Activated CD4-positive, alpha-beta T cell treated with anti-CD3 and anti-CD28 coated beads, Interleukin-2, amount 50 U/mL, for 16 hours (primary cell): Measurements from ENCODE around the gene MEGF11.

ENCODE experiments used
- DNase-seq: peaks from one replicate; pipeline ENCODE4 v3.0.0-alpha.2; 2020

MEGF11 gene

GRCh38 chr15:66046751-66047150 lies 206.8 kb downstream of the MEGF11 start:
- DNase-seq, result no peak

- no peak for DNase-seq
These were observed 207.2 kb downstream of the MEGF11 start for GRCh38 chr15:66046326-66046725.

GRCh38 chr15:66045542-66045941 lies 208.0 kb downstream of the MEGF11 start:
- DNase-seq, result no peak

- DNase-seq, result no peak
These were observed 208.7 kb downstream of the MEGF11 start for GRCh38 chr15:66044837-66045236.

- no peak for DNase-seq
These were observed 210.3 kb downstream of the MEGF11 start for GRCh38 chr15:66043264-66043663.

- no peak for DNase-seq
These were observed 210.9 kb downstream of the MEGF11 start for GRCh38 chr15:66042624-66043023.

- no peak for DNase-seq
These were observed 212.3 kb downstream of the MEGF11 start for GRCh38 chr15:66041276-66041675.

- no peak for DNase-seq
These were observed 213.2 kb downstream of the MEGF11 start for GRCh38 chr15:66040211-66040892.

- DNase-seq, result no peak
These were observed 214.3 kb downstream of the MEGF11 start for GRCh38 chr15:66039117-66039871.

GRCh38 chr15:66038387-66039116 lies 215.0 kb downstream of the MEGF11 start:
- DNase-seq, result no peak

- no peak for DNase-seq
These were observed 216.7 kb downstream of the MEGF11 start for GRCh38 chr15:66036859-66037258.

- DNase-seq, result no peak
These were observed 217.6 kb downstream of the MEGF11 start for GRCh38 chr15:66035901-66036300.

GRCh38 chr15:66033143-66033542 lies 220.4 kb downstream of the MEGF11 start:
- no peak for DNase-seq

GRCh38 chr15:66032006-66032405 lies 221.5 kb downstream of the MEGF11 start:
- no peak for DNase-seq

- DNase-seq, result no peak
These were observed 222.9 kb downstream of the MEGF11 start for GRCh38 chr15:66030650-66031049.

- no peak for DNase-seq
These were observed 223.9 kb downstream of the MEGF11 start for GRCh38 chr15:66029650-66030049.

GRCh38 chr15:66027268-66027805 lies 226.2 kb downstream of the MEGF11 start:
- DNase-seq, result no peak

- no peak for DNase-seq
These were observed 227.6 kb downstream of the MEGF11 start for GRCh38 chr15:66025972-66026371.

- no peak for DNase-seq
These were observed 228.5 kb downstream of the MEGF11 start for GRCh38 chr15:66025015-66025452.

GRCh38 chr15:66024116-66024515 lies 229.4 kb downstream of the MEGF11 start:
- no peak for DNase-seq

- DNase-seq, result no peak
These were observed 230.1 kb downstream of the MEGF11 start for GRCh38 chr15:66023311-66023972.

GRCh38 chr15:66022163-66022525 lies 231.4 kb downstream of the MEGF11 start:
- no peak for DNase-seq
